Prostate gland (tissue), 2 donors: Measurements from ENCODE around the gene ATP6V1F.

ENCODE experiments used
- CTCF ChIP-seq, 4 experiments: fragments of 200-600 bp in 2 of 4; fragments of 450-650 bp in 2 of 4; sonication (generic) in 2 of 4; IDR thresholded peaks; 1 replicate in 3 of 4; 2 replicates in 1 of 4; pipeline ENCODE4 v1.5.1; 2016 to 2019; ENCODE audit warnings: antibody characterized with exemption in 4 of 4, mild to moderate bottlenecking in 2 of 4, moderate library complexity in 2 of 4
- POLR2A ChIP-seq: fragments of 450-650 bp; IDR thresholded peaks from one replicate; pipeline ENCODE4 v1.6.1; 2016; ENCODE audit warnings: antibody characterized with exemption, mild to moderate bottlenecking
- POLR2AphosphoS5 ChIP-seq: sonication (generic); formaldehyde crosslinking; IDR thresholded peaks from one replicate; pipeline ENCODE4 v1.6.1; 2017; ENCODE audit warnings: antibody characterized with exemption

GRCh38 chr7:128874140-128875031, 11.7 kb downstream of the ATP6V1F start:
- TF ChIP-seq CTCF (IDR thresholded peaks at IDR 0.05), result no peak
- no peak for TF ChIP-seq POLR2AphosphoS5
- TF ChIP-seq POLR2A, result no peak
